Gastroesophageal sphincter (tissue), 4 donors: ENCODE measurements around the gene LEFTY2. TPM values are rescaled to one million over a fixed set of nuclear protein-coding genes. Genes with fewer than 3 reads are reported as not detected.

Source experiments
- ATAC-seq: fragments of 150-250 bp; one replicate; pipeline ENCODE4 v1.9.1; 2016; ENCODE audit warnings: mild to moderate bottlenecking, moderate library complexity
- H3K27ac ChIP-seq, 4 donors: fragments of 200-600 bp; sonication (generic) in 3 of 4; 1 replicate in 3 of 4; 2 replicates in 1 of 4; pipeline ENCODE4 v1.5.1; 2016 to 2019
- H3K27me3 ChIP-seq: fragments of 200-600 bp; sonication (generic); one replicate; pipeline ENCODE4 v1.5.1; 2019
- H3K36me3 ChIP-seq, 2 donors: fragments of 200-600 bp; sonication (generic); one replicate each; pipeline ENCODE4 v1.5.1; 2019; ENCODE audit warnings: control low read depth in 1 of 2
- H3K4me1 ChIP-seq, 3 donors: fragments of 200-600 bp; sonication (generic); 1 replicate in 2 of 3; 2 replicates in 1 of 3; pipeline ENCODE4 v1.5.1; 2016 to 2019; ENCODE audit warnings: control low read depth in 2 of 3
- H3K4me3 ChIP-seq, 2 donors: fragments of 200-600 bp; sonication (generic); one replicate each; pipeline ENCODE4 v1.5.1; 2019; ENCODE audit warnings: mild to moderate bottlenecking in 1 of 2, moderate library complexity in 1 of 2
- H3K9me3 ChIP-seq, 3 donors: fragments of 200-600 bp; sonication (generic); one replicate each; pipeline ENCODE4 v1.5.1; 2017 to 2019; ENCODE audit warnings: control low read depth in 2 of 3
- CTCF ChIP-seq, 4 experiments: fragments of 200-600 bp in 2 of 4; fragments of 450-650 bp in 2 of 4; sonication (generic) in 1 of 4; IDR thresholded peaks; one replicate each; pipeline ENCODE4 v1.5.1; 2017 to 2019; ENCODE audit warnings: antibody characterized with exemption in 4 of 4, mild to moderate bottlenecking in 2 of 4, moderate library complexity in 2 of 4
- EP300 ChIP-seq: sonication (generic); formaldehyde crosslinking; IDR thresholded peaks from one replicate; pipeline ENCODE4 v1.6.1; 2017; ENCODE audit warnings: antibody characterized with exemption, mild to moderate bottlenecking
- POLR2A ChIP-seq, 2 donors: fragments of 450-650 bp; IDR thresholded peaks; one replicate each; pipeline ENCODE4 v1.6.1; 2017; ENCODE audit warnings: antibody characterized with exemption in 2 of 2, mild to moderate bottlenecking in 2 of 2, moderate library complexity in 1 of 2
- POLR2AphosphoS5 ChIP-seq: sonication (generic); formaldehyde crosslinking; IDR thresholded peaks from one replicate; pipeline ENCODE4 v1.6.1; 2017; ENCODE audit warnings: antibody characterized with exemption
- WGBS, 2 donors: methylation state at CpG; one replicate each; pipeline ENCODE4 v1.1.5; 2018; ENCODE audit warnings: low coverage in 1 of 2; 5-methylcytosine and 5-hydroxymethylcytosine counted together
- total RNA-seq, 4 donors: library from RNA; depleted of rRNA; stranded (reverse); fragments of >200 nt; gene quantifications; one replicate each; pipeline ENCODE4 v1.1.0, GENCODE V29; 2016

The LEFTY2 gene
- total RNA-seq, 4 donors from 2014 or later, result 1.1 TPM; not detected in 3

DNA sequence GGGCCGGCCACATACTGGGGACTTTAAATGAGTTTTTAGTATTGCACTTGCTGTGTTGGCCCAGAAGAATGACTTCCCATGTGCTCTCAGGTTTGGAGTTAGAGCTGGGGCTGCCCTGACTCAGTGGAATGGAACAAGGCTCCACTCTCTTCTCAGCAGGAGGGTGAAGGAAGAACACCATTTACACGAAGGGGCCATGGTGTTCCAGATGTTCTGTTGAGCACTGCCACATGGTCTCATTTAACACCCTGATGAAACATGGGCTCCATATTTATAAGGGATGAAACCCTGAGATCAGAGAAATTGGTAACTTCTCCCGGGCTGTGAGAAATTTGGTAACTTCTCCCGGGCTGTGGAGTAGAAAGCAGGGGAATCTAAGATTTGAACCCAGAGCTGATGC lies 22.7 kb downstream of the LEFTY2 start:
- Histone ChIP-seq H3K27ac (no peak overlapping the region), H3K9me3 (no peaks in the 10 kb centered on the region), H3K36me3 (peaks cover 0 to 88% of the 10 kb centered on the region in 2 donors), H3K27me3 (no peaks in the 10 kb centered on the region), H3K4me3 (no peak overlapping the region), H3K4me1 (peaks cover 0 to 39% (median 17%) of the 10 kb centered on the region in 3 donors)
- TF ChIP-seq POLR2A (IDR thresholded peaks at IDR 0.05) (no peak), POLR2AphosphoS5 (no peak), CTCF (IDR thresholded peaks at IDR 0.05) (no peak), EP300 (no peak)
- 80 to 83% methylated on average over 2 to 4 of the region's 4 CpGs for WGBS, 2 donors
- ATAC-seq, result no peak

GRCh38 chr1:225917536-225917935 lies 23.5 kb downstream of the LEFTY2 start:
- peaks cover 0 to 91% of the 10 kb centered on the region in 2 donors for H3K36me3 ChIP-seq
- WGBS, 2 donors, result 79 to 92% methylated on average over 2 to 5 of the region's 5 CpGs
- no peaks in the 10 kb centered on the region for H3K27me3 ChIP-seq
- no peak overlapping the region for H3K4me3 ChIP-seq
- peaks cover 0 to 31% (median 10%) of the 10 kb centered on the region in 3 donors for H3K4me1 ChIP-seq
- H3K27ac ChIP-seq, result no peak overlapping the region
- TF ChIP-seq POLR2AphosphoS5 (no peak), POLR2A (IDR thresholded peaks at IDR 0.05) (no peak), EP300 (no peak)
- no peaks in the 10 kb centered on the region for H3K9me3 ChIP-seq
- no peak for ATAC-seq

DNA sequence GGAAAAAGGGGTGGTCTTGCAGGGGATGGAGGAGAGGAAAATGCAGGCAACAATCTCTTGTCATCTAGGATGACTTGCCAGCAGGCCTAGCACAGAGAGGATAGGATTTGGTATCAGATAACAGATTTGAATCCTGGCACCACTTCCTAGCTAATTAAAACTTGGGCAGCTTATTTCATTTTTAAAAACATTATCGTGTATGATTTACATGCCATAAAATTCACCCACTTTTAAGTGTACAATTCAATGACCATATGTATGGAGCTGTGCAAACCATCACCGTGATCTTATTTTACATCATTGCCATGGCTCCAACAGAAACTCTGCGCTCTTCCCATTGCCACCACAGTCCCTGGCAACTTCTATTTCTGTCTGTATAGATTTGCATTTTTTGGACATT lies 23.9 kb downstream of the LEFTY2 start:
- Histone ChIP-seq H3K9me3 (no peaks in the 10 kb centered on the region), H3K36me3 (peaks cover 0 to 90% of the 10 kb centered on the region in 2 donors), H3K27me3 (no peaks in the 10 kb centered on the region), H3K27ac (no peak overlapping the region), H3K4me3 (no peak overlapping the region), H3K4me1 (peaks cover 0 to 27% (median 7%) of the 10 kb centered on the region in 3 donors)
- no peak for ATAC-seq
- WGBS, 2 donors, result 96 to 100% methylated on average over 3 of the region's 3 CpGs
- TF ChIP-seq EP300 (no peak), POLR2A (IDR thresholded peaks at IDR 0.05) (no peak), CTCF (IDR thresholded peaks at IDR 0.05) (no peak), POLR2AphosphoS5 (no peak)

- ATAC-seq, result no peak
- Histone ChIP-seq H3K9me3 (no peaks in the 10 kb centered on the region), H3K36me3 (peaks cover 0 to 75% of the 10 kb centered on the region in 2 donors), H3K4me3 (no peak overlapping the region), H3K27me3 (no peaks in the 10 kb centered on the region), H3K27ac (no peak overlapping the region), H3K4me1 (peaks cover 0 to 26% (median 4%) of the 10 kb centered on the region in 3 donors)
- WGBS, 2 donors, result 70 to 73% methylated on average over 2 of the region's 7 CpGs
- TF ChIP-seq POLR2AphosphoS5 (no peak), POLR2A (IDR thresholded peaks at IDR 0.05) (no peak), EP300 (no peak), CTCF (IDR thresholded peaks at IDR 0.05) (no peak)
Measured at GRCh38 chr1:225915538-225915991, 25.5 kb downstream of the LEFTY2 start.

- TF ChIP-seq EP300 (no peak), POLR2A (IDR thresholded peaks at IDR 0.05) (no peak), POLR2AphosphoS5 (no peak), CTCF (IDR thresholded peaks at IDR 0.05) (no peak)
- Histone ChIP-seq H3K9me3 (no peaks in the 10 kb centered on the region), H3K36me3 (peaks cover 0 to 69% of the 10 kb centered on the region in 2 donors), H3K27ac (no peak overlapping the region), H3K4me3 (no peak overlapping the region), H3K27me3 (no peaks in the 10 kb centered on the region), H3K4me1 (peaks cover 0 to 19% (median 4%) of the 10 kb centered on the region in 3 donors)
- no peak for ATAC-seq
- WGBS, 2 donors, result 66 to 70% methylated on average over 6 of the region's 6 CpGs
Measured at GRCh38 chr1:225914947-225915346, 26.1 kb downstream of the LEFTY2 start.
